GM18499 (cell line): ENCODE data around the gene SLC37A2.
"Not testable (repeated sequence)": the region's sequence is repeated elsewhere in the genome, so short reads cannot be mapped to it uniquely, and the experiment has no call there.

Source experiments
- ATAC-seq: cut with Tn5 transposase; IDR thresholded peaks from one replicate; pipeline ENCODE4 v1.9.1; 2021; ENCODE audit warnings: moderate number of reproducible peaks; ENCODE audit not compliant: insufficient read depth, unreplicated experiment

SLC37A2 gene

DNA sequence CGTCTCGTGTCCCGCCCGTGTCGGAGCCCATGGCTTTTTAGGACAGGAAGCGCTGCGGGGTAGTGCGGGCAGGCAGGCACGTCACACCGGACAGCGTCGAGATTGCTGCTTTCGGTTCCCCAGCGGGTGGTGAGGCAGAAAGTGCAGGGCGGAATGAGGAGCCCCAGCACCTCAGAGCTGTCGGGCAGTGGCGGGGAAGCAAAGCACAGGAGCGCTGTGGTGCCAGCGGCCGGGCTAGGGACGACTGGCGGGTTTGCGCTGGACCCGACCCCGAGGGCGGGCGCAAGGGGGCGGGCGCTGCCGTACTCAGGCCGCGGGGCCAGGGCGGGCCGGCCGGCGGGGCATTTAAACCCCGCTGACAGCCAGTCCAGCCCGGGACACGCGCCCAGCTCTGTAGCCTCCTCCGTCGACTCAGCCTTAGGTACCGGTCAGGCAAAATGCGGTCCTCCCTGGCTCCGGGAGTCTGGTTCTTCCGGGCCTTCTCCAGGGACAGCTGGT is at the start of gene SLC37A2:
TSS of gene SLC37A2 (plus strand) at position 375 of the 498 bp plus-strand sequence. CDS start at position 438, 63 bp downstream.
- ATAC-seq: peak; percentile 89

- no peak for ATAC-seq
Observed at GRCh38 chr11:125016413-125016812, 46.7 kb upstream of the SLC37A2 start.

- no peak for ATAC-seq
Observed at GRCh38 chr11:125020342-125020741, 42.8 kb upstream of the SLC37A2 start.

DNA sequence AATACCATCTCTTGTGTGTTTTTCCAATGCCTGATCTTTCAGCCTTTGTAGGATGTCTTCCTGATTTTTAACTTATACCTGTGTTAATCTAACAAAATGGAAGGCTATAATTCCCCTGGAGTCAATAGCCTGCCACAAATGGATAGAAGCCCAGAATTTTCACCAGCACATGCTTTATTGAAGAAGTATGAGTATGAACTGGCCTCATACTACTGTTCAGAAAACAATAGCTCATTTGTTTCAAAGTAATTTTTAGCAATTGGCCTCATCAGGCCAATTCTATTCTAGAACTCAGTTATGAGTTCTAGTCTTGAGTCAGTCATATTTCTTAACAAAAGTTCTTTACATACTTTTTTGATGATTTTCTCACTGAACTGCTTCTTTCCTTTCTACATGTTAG is 40.6 kb upstream of the SLC37A2 start:
- ATAC-seq: no peak

GRCh38 chr11:125025968-125026367 is 37.1 kb upstream of the SLC37A2 start:
- ATAC-seq: no peak

- ATAC-seq: not testable (repeated sequence)
Observed at GRCh38 chr11:125029431-125029830, 33.7 kb upstream of the SLC37A2 start.

DNA sequence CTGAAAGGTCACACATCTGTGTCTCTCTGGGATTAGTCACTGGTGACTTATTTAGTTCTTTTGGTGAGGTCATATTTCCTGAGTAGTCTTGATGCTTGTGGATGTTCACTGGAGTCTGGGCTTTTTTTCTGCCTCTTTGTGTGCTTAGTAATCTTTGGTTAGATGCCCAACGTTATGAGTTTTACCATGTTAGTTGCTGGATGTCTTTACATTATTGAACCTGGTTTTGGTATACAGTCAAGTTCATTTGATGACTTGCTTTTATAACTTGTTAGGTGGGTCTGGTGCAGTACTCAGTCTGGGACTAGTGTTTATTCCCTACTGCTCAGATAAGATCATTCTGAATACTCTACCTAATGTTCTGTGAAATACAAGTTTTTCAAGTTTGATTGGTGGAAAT is 26.2 kb upstream of the SLC37A2 start:
- ATAC-seq: no peak

GRCh38 chr11:125049164-125049792 is 13.8 kb upstream of the SLC37A2 start:
- ATAC-seq: no peak

DNA sequence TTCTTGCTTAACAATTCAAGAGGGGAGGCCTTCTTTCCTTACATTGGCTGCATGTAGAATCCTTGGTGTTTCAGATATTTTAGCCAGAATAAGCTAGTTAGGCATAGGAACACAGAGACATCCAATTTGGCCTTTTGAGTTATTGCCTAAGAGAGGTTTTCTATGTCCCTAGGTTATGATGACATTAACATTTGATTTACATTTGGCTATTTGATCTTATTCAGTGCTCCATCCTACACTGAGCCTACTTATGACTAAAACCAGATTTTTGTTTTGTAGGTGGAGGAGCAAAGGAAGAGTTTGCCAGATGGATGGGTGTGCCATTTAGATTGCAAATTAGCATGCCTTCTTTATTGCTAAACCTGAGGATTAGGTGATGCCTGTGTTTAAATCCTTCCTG is 11.1 kb upstream of the SLC37A2 start:
- no peak for ATAC-seq

GRCh38 chr11:125053167-125053566 is 9.9 kb upstream of the SLC37A2 start:
- ATAC-seq: no peak

- no peak for ATAC-seq
Observed at GRCh38 chr11:125055107-125055715, 7.9 kb upstream of the SLC37A2 start.

DNA sequence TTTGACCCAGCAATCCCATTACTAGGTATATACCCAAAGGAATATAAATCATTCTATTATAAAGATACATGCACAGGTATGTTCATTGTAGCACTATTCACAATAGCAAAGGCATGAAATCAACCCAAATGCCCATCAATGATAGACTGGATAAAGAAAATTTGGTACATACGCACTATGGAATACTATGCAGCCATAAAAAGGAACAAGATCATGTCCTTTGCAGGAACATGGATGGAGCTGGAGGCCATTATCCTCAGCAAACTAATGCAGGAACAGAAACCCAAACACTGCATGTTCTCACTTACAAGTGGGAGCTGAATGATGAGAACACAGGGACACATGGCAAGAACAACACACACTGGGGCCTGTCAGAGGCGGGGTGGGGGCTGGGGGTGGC is 7.0 kb upstream of the SLC37A2 start:
- not testable (repeated sequence) for ATAC-seq

DNA sequence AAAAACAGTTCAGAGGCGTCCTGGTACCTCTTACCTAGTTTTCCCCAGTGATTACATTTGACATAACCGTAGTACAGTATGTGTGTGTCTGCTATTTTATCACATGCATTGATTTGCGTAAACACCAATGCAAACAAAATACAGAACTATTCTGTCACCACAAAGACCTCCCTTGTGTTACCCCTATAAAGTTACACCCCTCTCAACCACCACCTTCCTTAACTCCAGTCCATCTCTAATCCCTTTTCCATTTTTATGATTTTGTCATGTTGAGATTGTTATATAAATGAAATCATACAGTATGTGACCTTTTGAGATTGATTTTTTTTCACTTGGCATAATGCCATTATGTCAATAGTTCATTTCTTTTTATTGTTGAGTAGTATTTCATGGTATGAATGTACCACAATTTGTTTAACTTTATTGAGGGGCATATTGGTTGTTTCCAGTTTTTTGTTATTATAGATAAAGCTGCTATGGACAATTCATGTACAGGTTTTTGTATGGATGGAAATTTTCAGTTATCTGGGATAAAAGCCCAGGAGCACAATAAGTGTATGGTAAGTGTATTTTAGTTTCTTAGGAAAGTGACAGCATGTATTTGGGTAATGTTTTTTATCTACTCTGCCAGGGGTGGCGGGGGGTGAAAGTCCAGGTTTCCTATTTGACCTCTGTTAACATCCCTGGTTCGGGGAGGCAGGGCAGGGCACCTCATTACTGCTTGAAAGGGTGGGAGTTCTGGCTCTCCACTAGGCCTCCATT is 6.0 kb upstream of the SLC37A2 start:
- ATAC-seq: no peak

GRCh38 chr11:125057693-125058016 is 5.5 kb upstream of the SLC37A2 start:
- ATAC-seq: no peak

- ATAC-seq: no peak
Observed at GRCh38 chr11:125061281-125061680, 1.8 kb upstream of the SLC37A2 start.

DNA sequence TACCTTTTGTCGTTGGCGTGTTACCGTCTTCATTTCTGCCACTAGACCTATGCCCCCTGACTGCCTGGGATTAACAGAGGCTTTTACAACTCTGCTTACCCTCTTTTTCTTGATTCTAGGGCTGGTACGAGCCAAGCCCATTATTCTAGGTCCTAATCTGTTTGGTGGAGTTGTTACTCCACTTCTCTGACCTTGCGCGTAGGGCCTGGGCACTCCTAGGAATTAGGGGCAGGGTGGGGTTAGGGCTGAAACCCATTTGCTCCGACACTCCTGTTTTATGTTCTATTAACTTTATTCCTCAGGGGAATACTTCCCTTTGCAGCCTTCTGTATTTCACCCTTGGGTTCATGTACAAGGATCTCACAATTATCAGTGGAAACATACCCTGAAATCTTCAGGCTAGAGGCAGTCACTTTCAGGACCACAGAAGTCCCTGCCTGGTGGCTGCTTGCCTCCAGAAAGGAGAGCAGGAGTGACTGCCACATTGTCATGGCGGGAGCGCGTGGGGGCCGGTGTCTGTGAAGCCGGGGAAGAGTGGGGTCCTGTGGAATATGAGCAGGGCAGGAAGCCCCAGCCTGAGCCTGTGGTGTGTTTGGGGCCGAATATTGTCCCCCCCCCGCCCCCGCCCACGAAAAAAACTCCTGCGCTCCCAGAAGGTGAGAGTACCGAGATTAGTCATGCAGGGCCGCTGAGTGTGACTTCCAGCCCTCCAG is 731 bp upstream of the SLC37A2 start:
- ATAC-seq: no peak

- ATAC-seq: peak; percentile 7
Observed at GRCh38 chr11:125063429-125064043, 431 bp downstream of the SLC37A2 start.

DNA sequence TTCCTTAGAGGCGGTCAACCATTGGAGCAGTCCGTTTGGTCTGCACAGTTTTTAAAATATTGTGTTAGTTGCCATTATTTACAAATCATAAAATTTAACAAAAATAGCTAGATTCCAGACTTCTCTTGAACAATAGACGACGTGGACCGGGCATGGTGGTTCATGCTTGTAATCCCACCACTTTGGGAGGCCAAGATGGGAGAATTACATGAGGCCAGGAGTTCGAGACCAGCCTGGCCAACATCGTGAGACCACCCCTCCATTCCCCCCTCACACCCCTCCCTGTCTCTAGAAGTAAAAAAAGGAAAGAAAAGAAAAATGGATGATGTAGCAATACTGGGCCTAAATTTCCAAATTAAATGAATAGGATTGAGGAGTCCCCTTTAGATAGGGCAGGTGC is 965 bp downstream of the SLC37A2 start:
- ATAC-seq: no peak

DNA sequence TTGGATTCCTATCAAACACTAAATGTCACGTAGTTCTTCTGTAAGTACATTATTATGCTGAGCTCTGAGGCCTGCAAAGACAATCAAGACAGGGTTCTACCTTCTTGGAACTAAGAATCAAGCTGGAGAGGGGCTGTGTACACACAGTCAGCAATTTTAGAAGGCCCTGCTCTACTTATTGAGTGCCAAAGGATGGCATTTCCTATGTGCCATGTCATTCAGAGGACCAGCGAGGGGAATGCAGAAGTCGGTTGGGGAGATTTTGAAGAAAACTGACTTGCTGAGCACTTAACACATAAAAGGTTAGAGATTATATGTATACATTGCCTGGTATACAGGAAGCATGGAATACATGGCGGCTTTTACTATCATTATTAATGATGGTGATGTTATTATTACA is 5.3 kb downstream of the SLC37A2 start:
- no peak for ATAC-seq

- no peak for ATAC-seq
Observed at GRCh38 chr11:125069008-125069407, 5.9 kb downstream of the SLC37A2 start.
